ENCODE data around the gene TMEM272.

Gene TMEM272

DNA sequence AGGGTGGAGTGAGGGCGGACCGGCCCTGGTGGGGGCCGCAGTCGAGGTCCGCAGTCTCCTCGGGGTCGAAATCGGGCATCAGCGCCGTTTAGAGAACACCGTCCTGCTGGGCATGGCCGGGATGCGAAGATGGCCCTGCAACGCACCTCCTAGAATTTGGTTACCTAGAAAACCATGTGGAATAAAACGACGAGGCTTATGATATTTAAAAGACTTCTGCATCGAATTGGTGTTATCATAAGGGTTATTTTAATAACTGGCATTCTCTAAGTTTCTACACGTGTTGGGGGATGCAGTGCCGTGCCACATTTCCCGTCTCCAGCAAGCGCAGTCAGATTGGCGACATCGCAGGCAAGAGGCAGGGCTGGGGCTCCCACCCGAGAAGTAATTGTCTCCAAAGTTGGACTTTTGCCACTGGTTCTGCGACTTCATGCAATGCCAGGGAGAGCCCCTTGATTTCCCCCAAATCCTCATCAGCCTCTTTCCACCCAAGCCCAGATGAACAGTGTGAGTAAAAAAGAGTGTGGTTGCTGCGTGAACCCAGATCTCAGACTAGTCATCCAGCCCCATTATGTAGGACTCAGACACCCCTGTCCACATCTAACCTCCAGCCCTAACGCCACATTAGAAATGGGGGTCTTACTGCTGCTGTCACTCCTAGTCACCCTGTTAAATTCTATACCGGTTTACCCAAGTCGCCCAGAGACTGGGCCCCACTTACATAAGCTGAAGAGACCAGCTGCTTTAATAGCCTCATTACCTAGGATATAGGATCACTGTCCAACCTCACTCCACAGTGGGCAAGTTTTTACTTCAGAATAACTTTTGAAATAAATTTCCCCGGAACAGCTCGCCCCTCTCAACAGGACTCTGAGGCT, 40.4 kb downstream of the TMEM272 start:
- no peak for DNase-seq

GRCh38 chr13:51803422-51804294, 41.3 kb downstream of the TMEM272 start, which contains the start of gene DHRS12:
Gene DHRS12, minus strand, starts transcription at chr13:51804163. Its CDS starts 4,504 bp downstream, at chr13:51799659.
- peak; percentile 71 to 84 for DNase-seq

- no peak for DNase-seq
Observed at GRCh38 chr13:51802631-51803418, 42.2 kb downstream of the TMEM272 start.

GRCh38 chr13:51801631-51802099, 43.3 kb downstream of the TMEM272 start:
- no peak for DNase-seq

GRCh38 chr13:51800486-51800885, 44.5 kb downstream of the TMEM272 start:
- DNase-seq = no peak

GRCh38 chr13:51799261-51799660, 45.7 kb downstream of the TMEM272 start:
- DNase-seq = no peak

DNA sequence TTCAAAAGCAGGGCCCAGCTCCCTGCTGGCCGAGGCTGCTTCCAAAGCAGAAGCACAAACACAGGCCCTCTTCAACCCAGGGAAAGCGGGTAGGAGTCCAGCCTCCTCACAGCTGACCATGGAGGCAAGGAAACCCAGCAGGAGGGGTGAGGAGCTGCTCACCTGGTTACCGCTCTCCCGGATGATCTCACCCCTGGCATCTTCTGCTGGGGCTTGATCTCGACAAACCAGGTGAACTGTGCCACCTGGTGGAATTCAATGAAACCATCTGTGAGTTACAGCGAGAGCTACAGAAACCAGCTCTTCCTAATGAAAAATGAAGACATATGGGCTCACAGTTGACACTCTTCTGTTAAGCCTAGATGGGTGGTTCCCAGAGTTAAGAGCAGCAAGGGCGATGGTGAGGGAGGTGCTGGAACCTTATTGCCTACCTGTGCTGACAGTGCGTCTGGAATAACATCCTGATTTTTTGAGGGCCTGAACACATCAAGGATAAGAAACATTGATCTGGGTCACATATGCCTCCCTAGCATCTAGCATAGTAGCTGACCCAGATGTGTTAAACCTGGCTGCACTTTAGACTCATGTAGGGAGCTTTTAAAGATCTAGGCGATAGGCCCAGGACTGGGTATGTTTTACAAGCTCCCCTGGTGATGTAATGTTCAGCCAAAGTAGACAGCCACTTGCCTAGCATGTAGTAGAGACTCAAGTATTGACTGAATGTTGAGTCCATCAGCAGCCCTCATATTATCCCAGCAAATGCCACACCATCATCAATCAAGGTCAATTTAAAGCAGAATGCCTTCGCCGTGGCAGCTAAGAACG, 47.1 kb downstream of the TMEM272 start:
- DNase-seq = peak; percentile 54 to 69

- DNase-seq = no peak
Observed at GRCh38 chr13:51796546-51796945, 48.4 kb downstream of the TMEM272 start.

GRCh38 chr13:51795419-51795818, 49.6 kb downstream of the TMEM272 start:
- DNase-seq = no peak

DNA sequence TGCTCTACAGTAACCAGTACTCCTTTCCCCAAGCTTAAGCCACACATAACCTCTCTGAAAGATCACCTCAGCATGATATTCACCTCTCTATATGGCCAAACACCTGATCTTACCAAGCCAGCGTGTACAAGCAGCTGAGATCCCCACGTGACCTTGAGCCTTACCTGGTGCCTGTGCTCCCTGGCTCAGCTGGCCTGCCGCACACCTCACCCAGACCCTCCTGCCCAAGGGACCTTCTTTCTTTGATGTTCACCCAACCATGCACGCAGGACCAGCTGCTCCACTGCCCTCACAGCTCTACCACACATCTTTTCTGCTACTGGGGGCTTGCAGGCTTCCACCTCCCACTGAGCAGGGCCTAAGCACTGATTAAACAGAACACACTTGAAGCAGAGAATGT, 50.0 kb downstream of the TMEM272 start:
- DNase-seq = no peak

- DNase-seq = no peak
Observed at GRCh38 chr13:51793570-51794271, 51.3 kb downstream of the TMEM272 start.

DNA sequence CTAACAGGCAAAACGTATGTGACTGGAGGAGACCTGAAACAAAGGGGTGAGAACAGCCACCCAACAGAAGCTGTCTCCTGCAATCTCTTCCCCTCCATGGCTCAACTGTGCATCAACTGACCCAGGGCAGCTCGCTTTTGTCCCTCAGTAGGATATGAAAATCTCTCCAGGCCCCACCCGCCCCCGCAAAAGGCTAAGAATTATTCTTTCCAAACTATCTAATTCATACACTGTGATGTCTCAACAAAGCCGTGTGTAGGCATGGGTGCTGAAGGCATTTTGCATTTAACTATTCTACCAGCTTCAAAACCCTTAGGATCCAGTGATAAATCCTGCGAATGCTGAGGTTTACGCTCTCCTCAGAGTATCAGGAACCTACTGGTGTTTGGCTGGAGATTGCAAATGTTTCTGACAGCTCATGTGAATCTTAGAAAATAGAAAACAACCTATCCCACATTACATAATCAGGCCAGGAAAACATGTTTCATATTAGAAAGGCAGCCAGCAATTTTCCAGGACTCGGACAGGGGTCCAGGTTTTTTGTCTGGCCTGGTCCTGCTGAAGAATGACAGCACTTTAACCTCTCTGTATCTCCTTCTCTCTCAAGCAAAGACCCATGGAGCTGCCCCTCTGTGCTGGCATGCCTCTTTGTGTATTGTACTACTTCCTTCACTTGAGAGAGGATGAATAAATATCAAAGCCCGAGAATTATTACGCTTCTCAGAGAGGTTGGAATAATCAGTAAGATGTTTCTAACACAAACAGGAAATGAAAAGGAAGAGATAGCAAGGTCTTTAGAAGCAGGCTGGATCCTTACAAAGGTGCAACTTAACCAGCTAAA, 58.3 kb downstream of the TMEM272 start:
- no peak for DNase-seq

DNA sequence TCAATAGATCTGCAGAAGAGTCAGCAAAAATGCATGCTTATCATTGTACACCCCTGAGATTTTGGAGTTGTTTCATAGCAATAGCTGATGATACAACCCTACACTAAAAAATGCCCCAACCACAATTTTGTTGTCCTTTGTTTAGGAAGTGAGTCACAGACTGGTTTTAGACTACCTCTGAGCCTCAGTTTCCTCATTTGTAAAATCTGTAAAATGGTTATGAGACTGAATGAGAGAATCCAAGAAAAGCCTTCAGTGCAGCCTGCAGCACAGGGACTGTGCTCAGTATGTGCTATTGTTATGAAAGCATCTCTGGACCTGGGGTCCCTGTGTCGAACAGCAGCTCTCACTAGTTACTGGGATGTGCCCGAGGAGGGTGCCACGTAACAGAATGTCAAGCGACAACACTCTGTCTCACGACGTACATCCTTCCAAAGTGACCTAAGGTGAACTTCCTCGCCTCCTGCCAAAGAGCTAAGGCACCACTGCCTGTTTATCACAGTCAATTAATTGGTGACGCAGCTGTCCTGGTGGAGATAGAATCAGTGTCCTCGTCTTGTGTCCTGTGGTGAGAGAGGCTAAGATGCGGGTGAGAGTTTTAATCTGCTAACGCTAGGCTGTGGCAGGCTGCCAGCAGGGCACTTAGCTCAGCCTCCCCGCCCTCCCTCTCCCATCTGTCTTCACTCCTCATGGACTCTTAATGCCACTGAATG, 59.1 kb downstream of the TMEM272 start:
- no peak for DNase-seq

DNA sequence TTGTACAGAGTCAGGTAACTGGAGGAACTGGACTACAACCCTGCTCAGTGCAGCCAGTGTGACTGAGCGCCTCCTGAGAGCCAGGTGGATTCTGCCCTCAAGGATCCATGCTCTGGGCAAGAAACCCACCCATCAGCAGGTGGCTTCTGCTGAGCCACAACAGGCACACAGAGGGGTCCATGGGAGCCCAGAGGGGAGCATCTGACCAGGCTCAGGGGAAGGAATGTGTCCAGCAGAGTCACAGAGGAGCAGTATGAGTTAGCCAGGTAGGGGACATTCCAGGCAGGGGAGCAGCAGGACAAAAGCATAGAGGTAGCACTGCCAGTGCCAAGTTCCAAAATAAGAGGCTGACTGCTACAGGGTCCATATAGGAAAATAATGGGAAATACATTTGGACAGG, 60.9 kb downstream of the TMEM272 start:
- no peak for DNase-seq

- no peak for DNase-seq
Observed at GRCh38 chr13:51783428-51784094, 61.4 kb downstream of the TMEM272 start.

- DNase-seq = no peak
Observed at GRCh38 chr13:51782026-51782710, 62.8 kb downstream of the TMEM272 start.

GRCh38 chr13:51781246-51782022, 63.5 kb downstream of the TMEM272 start:
- peak in 1 of 2 experiments; percentile 8 for DNase-seq

Measured in NCI-H1930 (cell line).